ENCODE data around the gene ST7.

Gene ST7

DNA sequence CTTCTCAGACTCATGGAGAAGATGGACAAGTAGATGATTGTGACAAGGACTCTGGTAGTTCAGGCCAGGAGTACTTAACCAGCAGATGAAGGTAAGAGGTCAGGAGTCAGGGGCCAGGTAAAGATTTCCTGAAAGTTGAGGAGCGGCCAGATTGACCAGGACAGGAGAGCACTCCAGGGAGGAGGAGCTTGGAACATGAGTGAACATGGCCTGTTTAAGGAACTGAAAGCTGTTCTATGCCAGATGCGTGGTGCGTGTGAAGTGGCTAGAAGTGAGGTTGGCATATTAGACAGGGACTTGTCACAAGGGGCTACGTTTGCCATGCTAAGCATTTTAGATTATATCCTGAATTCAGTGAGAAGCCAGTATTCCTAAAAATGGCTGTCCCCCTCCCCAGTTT, 212.4 kb downstream of the ST7 start:
- no peak for DNase-seq

DNA sequence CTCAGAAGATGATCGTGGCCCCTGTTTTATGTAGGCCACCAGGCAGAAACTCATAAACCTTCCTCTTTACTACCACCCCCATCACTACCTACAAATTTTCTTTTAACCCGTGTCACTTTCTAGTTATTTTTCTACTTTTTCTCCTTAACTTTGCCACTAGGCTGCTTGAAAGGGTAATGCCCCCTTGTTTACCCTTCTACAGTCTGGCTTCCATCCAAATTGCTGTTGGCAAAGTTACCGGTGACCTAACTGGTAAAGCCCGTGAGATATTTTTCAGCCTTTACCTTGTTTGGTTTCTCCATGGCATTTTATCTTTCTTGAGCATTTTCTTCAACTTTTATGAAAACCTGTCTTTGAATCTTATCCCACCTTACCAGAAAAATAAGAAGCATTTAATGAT, 216.6 kb downstream of the ST7 start:
- DNase-seq: no peak

DNA sequence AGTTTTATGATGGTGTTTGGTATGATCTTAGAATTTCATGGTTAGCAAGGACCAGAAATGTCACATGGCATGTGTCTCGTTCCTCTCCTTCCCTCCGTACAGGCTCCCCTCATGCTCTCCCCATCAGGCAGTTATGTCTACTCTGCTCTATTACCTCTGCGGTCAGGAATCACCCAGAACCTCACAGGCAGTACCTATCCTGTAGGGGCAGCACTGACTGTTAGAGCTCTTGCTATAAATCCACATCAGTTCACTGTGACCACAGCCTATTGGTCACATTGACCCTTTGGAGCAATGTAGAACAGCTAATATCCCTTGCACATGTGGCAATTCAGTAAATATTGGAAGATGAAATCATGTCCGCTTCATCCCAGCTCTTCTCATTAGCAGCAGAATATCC, 217.8 kb downstream of the ST7 start:
- no peak for DNase-seq

DNA sequence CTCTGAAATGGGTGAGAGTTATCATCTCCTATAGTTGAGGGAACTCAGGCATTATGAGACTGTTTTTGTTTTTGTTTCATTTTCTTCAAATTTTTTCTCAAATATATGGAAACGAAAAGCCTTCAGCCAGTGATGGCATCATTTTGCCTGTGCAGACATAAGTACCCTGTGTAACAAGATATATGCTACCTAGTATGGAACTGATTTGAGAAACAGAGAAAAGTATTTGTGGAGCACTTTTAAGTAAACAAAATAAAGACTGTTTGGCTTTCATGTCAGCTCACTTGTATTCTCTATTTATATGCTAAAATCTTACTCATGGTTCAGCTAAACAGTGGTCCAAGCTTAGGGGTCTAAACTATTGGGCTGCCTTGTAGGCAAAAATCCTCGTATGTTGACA, 219.0 kb downstream of the ST7 start:
- DNase-seq: no peak

DNA sequence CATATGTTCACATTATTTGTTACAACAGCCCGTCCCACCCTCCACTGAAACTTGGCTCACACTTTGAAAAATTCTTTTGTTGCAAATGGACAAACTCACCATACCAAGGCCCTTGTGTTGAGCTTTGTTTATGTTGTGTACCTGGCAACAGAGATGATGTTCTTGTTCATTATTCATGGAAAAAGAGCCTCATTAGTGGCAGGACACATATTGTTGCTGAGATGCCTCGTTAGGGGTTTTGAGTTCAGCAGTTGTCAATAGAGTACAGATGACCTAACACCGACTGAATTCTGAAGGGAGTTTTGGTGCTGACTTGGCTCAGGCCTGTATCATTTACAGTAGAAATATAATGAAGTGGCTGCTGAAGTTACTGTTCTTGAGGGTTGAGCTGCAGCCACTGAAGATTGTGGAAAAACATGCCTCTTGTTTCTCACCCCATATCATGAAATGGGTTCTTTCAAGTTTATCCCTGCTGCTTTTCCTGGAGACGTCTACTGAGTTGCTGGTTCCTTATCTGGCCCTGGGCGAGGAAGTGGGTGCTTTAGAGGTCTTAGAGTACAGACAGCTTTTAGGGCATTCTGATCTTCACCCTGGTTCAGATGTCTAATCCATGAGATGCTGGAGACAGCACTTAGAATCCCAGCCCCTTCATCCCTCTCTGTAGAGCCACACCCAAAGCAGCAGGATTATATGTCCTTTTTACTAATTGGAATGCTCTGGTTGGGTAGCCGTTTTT, 219.9 kb downstream of the ST7 start:
- DNase-seq: no peak

DNA sequence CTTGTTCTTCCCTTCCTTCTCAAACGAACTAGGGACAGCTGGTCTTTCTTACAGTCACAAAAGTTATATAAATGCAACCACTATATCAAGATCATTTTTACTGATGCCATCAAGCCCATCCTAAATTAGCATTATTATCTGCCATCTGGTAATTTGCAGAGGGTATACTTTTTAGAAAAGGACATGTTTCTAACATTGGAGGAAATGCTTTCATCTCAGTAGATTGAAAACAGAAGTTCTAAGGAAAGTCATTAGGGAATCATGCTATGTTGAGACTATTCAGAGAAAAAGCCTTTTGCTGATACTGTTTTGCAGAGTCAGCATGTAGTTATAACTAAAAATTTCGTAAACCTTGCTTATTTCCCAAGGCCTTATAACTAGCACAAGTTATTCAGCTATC, 222.9 kb downstream of the ST7 start:
- DNase-seq: no peak

DNA sequence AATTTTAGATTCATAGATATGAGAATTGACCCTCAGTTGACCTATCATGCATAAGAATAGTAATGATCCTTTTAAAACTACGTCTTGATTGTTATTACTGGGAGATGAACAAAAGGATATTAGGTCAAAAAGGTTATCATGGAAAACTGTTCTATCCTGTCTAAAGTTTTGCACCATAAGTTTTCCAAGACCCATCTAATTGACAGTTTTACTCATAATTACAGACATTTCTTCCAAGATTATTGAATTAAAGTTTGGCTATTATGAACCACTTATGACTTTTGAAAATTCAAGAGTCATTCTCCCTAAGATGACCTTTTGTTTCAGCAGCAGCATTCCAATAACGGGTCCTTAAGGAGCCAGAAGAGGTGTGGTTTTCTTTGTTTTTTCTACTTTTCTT, 225.3 kb downstream of the ST7 start:
- no peak for DNase-seq

DNA sequence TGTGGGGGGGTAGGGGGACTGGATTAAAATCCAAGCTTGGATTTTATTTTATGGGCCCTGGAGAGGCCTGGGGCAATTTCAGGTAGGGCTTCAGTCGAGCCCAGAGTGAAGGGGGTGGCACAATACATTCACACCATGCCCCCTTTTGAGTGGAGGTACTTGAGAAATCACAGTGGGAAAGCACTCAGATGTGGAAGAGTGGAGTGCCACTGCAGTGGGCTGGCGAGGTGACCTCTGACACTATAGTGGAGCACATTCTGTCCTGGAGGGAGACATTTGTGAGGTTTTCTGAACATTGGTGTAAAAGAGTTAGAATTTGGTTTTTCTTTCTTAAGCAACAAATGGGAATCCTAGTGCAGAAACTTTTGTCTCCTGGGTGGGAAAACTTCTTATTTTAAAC, 226.4 kb downstream of the ST7 start:
- DNase-seq: no peak

DNA sequence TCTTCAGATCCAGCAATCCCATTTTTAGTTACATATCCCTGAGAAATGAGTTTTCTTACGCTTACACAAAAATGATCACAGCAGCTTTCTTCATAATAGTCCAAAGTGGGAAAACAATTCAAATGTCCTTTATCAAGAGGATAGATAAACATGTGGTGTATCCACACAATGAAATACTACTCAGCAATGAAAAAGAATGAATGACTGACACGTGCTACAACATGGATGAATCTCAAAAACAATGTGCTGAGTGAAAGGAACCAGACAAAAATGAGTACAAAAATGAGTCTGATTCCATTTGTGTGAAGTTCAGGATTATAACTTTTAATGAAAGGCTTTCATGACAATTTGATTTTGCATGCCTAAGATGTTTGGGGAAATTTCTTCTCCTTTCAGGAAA, 230.4 kb downstream of the ST7 start:
- DNase-seq: no peak

DNA sequence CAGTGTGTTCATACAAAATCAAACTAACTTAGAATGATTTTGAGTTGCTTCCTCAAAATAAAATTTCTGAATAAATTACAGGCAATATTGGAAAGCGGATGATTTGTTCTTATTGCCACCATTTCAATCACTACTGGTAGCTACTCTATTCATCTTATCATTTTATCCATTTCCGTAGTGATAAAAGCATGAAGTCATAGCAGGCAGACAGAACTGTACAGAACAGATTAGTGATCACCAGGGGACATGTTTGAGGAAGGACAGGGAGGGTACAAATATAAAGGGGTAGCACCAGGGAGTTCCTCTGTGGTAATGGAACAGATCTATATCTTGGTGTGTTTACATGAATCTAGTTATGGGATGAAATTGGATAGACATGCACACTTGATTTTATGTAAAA, 231.1 kb downstream of the ST7 start:
- no peak for DNase-seq

DNA sequence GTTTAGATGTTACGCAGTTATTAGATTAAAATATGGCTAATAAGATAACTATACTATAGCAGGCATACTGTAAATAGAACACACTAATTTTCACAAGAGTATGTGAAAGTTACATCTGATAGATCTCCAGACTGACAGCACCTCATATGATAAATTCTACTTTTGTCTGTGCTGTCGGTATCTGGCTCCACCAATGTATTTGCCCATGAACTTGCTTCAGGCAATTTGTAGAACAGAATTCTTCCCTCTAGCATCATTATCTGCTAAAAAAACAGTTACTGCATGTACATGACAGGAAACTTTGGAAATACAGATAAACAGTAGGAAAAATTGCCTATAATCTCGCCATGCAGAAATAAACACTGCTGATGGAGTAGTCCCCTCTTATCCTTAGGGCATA, 231.8 kb downstream of the ST7 start:
- DNase-seq: no peak

DNA sequence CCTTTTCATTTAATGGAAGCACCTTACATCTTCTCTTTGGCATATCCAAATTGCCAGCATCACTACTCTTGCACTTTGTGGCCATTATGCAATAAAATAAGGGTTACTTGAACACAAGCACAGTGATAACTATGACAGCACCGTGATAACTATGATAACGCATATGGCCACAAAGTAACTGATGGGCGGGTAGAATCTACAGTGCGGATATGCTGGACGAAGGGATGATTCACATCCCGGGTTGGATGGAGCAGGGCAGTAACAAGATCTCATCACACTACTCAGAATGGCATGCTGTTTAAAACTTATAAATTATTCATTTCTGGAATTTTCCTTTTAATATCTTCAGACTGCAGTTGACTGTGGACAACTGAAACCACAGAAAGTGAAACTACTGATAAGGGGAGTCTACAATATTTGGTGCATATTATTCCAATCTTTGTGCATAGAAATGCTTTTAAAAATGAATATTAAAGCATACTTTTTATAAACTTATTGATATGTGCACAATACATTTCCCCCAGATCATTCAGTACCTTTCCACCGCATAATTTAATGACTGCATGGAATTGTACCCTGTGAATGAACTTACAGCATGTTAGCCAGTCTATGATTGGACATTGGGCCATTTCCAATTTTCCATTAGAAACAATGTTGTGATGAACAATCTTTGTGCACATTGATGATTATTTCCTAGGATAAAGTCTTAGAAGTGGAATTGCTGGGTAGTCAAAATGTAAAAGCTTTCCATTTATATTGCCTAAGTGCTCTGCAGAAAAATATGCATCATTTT, 233.1 kb downstream of the ST7 start:
- DNase-seq: no peak

DNA sequence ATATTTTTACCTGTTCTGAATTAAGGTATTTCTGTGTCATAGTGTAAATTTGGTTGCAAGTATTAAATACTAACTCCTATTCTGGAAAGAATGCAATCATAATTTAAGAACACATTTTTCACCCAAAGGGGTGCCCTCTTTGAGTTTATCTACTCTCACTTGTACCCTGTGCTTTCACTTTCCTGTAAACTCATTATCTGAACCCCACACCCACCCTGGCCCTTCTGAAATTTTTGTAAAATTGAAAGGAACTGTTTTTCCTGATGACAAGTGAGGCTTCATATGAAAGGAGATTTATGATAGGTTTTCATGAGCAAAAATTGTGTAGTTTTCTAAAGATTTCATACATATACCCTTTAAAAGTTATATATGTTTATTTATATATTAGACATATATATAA, 235.1 kb downstream of the ST7 start:
- DNase-seq: no peak

DNA sequence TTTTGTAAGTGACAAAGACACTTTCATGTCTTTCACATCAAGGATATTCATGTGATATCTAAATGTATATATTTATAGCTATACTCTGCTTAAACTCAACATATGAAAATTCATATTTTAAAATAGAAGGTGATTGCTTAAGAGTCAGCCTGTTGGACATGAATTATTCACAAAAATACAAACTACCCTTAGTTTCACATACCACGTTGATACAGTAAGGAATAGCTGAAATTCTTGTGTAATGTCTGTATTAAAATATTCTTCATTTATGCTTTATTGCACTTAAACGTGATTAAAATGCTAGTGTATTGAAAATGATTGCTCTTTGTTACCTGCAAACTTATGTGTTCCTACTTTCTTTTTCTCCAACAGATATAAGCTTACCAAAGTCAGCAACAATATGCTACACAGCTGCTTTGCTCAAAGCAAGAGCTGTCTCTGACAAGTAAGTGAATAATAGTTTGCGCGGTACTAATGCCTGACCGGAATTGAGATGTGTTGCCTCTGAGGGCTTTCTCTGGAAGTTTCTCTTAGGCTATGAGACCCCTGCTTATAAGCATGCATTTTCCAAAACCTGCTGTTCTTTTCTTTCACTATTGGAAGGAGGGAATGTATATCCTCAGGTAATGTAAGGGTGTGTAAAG, 235.8 kb downstream of the ST7 start:
- peak; percentile 44 for DNase-seq

DNA sequence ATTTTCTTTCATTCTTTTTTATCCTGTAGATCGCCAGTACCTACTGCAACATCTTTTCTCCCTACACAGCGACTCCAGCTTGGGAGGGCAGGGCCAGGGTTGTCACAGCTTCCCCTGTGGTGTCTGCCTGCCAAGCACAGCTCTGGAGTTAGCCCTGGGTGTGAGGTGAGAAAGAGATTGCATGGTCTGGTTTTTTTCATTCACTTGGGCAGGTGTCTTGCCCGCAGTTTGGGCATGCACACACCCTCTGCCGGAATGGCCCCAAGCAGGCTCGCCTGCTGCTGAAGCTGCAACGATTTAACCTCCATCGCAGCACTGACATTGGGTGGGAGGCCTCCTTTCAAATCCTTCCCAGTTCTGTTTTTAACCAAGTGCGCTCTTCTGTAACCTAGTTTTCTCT, 236.8 kb downstream of the ST7 start:
- DNase-seq: no peak

DNA sequence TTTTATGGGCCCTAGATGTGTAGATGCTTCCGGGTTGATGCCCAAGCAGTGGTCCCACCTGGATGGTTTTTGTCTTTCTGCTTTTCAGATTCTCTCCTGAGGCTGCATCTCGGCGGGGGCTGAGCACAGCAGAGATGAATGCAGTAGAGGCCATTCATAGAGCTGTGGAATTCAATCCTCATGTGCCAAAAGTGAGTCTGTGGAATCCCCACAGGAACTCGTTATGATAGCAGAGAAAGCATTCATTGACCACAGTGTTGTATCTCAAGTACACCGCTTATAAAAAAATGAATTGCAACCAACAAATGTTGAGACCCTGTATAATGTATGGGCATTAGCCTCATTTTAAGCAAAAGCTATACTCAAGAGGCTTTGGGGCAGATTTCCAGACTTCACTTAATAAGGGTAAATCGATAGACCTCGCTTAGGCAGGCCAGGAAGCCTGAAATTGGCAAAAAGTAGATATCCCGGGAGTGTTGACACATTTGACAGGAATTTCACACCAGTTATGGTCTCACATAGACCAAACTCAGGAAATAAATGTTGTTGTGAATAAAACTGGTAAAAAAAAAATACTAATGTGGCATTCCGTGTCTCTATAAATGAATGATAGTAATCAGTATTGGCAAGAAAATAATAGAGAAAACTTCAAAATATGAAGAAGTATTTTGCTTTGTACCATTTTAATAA, 237.6 kb downstream of the ST7 start:
- DNase-seq: peak; percentile 41

DNA sequence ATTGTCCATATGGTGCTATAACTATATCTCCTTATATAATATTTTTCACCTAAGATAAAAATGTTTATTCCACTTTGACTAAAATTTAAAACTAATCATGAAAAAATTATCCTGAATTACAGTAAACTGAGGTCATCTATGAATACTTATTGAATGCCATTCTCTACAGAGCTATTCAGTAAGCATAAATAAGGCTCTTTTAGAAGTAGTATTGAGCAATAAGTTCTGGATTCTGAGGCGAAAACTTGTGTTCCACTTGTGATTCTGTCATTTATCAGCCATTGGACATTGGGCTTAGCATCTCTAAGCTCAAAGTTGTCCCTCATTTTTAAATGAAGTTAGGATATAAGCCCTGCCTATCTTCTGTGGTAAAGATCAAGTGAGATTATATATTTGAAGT, 238.8 kb downstream of the ST7 start:
- no peak for DNase-seq

DNA sequence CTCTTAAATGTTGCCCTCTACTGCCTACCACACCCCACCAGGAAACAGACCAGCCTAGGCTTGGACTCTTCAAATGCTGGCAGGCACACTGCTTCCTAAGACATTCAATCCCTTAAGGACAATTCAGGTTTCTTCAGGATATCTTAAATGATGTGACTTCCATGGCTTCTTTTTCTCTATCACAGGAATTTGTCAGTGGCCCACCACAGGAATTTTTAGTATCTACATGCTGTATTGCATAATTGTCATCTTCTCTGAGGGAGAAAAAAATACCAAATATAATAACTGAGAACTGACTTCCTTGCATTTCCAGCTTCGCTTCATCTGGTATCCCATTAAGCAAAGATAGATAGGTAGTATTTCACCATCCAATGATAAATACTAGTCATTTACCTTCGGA, 240.3 kb downstream of the ST7 start:
- DNase-seq: peak; percentile 75

DNA sequence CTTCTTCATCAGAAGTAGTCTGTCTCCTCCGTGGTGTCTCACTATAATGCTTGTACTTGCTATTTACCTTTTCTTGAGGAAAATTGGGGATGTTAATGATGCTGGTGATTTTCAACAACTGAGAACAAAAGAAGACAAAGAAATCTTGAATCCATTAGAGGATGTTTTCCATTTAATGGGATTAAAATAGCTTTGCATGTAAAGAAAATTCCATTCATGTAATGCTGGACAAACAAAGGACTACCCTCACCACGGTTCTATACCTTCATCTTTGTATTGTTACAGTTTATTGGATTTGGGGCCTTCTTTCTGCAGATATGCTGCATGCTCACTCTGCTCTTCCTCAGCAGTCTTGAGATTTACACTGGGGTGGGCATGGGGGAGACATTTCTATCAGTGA, 241.1 kb downstream of the ST7 start:
- no peak for DNase-seq

DNA sequence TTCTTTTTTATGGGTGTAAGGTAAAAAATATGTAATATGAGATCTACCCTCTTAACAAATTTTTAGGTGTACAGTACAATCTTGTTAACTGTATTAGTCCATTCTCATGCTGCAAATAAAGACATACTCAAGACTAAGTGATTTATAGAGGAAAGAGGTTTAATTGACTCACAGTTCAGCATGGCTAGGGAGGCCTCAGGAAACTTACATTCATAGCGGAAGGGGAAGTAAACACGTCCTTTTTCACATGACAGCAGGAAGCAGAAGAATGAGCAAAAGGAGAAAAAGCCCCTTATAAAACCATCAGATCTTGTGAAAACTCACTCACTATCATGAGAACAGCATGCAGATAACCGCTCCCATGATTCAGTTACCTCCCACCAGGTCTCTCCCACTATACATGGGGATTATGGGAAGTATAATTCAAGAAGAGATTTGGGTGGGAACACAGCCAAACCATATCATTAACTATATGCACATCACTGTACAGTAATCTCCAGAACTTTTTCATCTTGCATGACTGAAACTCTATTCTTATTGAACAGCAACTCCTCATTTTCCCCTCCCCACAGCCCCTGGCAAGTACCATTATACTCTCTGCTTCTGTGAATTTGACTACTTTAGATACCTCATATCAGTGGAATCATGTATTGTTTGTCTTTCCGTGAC, 242.2 kb downstream of the ST7 start:
- DNase-seq: peak; percentile 73

DNA sequence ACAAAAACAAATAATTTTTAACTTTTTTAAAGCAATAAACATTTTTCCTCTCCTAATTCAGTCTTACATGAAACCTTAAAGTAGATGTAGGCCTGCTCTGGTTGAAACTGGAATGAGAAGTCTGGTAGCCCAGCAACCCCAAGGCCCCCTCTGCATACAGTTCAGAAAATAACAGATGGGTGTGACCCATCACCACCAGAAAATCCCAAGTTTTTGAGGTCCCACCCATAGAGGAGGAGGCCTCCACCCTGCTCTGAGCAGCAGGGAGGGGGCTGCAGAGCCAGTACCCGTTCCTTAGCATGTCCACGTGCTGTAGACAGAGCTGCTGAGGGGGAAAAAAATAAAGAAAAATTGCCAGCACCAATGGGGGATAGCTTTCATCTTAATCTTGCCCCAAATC, 246.8 kb downstream of the ST7 start:
- DNase-seq: no peak

DNA sequence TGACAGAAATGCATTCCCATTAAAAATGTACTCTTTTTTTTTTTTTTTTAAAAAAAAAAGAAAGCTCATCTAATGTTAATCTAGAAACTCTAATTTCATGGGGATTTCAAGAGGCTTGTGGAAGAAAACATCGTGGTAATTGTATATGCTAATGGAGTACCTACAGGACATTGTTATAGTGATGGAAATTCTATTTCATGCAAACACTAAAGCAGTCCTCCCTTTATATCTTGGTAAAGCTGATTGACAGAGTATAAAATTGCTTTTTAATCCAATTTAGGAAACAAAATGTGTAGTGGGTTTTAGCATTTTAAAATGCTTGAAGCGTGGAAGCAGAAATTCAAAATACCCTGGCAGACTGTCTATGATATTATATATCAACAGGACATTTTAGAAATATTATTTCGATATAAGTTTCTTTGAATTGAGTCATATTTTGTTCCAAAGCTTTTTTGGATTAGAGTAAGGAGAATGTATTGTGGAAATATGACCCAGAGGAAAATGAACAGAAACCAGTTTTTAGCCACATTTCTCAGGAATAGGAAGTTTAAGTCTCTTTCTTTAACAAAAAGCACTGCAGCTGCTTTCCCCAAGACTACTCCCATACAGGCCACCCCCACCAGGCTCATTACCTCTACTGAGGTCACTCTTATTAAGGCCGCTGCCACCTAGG, 247.6 kb downstream of the ST7 start:
- DNase-seq: no peak

Measured in fibroblast of skin of right biceps (primary cell).